ENCODE measurements around the gene CBARP. TPM values are rescaled to one million over a fixed set of nuclear protein-coding genes. Genes with fewer than 3 reads are reported as not detected.

The CBARP gene
- total and polyA plus RNA-seq, 7 experiments from 2014 or later: 0.15 to 0.27 TPM; not detected in 5

DNA sequence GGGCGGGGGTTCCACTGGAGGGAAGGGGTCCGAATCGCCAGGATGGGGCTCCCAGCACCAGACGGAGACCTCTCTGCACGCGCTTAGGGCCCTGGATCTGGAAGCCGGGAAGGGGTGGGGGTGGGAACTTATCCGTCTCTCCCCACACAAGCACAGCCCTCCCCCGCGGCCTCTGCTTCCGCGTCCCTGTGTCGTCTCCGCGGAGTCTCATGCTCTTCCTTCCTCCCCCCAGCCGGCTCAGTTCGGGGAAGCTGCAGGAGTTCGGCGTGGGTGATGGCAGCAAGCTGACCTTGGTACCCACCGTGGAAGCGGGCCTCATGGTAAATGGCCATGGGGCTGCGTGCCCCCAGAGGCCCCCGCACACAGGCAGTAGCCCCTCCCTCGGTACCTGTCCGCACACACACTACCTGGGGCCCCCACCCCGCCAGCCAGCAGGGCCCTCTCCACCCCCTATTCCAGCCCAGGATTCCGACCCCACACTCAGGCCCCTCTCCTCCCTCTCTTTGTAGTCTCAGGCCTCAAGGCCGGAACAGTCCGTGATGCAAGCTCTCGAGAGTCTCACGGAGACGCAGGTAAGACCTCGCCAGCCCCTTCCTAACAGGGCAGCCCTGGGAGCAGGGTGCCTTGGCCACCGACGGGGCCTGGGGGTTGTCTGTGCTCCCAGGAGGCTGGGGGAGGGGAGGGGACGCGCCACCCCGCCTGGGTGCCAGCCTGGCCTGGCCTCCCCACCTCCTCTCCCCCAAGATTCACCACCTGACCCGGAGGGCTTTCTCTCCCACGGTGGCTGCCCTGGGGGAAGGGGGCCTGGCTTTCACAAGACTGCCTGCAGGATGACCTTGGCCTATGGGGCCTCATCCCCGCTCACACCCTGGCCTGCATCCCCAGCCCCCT lies 13.8 kb upstream of the CBARP start:
- no peak for ATAC-seq
- POLR2A ChIA-PET: interaction anchor here (1.0 to 10.8 kb wide), 6 partner anchors 10 to 603 kb away, joined by 3 to 229 read pairs (median 14); partner anchors contain the start of gene CIRBP
- H3K9me3 ChIP-seq (ENCODE audit: control insufficient read depth in 2 of 3, low read length in 3 of 3): no peaks in the 10 kb centered on the region

DNA sequence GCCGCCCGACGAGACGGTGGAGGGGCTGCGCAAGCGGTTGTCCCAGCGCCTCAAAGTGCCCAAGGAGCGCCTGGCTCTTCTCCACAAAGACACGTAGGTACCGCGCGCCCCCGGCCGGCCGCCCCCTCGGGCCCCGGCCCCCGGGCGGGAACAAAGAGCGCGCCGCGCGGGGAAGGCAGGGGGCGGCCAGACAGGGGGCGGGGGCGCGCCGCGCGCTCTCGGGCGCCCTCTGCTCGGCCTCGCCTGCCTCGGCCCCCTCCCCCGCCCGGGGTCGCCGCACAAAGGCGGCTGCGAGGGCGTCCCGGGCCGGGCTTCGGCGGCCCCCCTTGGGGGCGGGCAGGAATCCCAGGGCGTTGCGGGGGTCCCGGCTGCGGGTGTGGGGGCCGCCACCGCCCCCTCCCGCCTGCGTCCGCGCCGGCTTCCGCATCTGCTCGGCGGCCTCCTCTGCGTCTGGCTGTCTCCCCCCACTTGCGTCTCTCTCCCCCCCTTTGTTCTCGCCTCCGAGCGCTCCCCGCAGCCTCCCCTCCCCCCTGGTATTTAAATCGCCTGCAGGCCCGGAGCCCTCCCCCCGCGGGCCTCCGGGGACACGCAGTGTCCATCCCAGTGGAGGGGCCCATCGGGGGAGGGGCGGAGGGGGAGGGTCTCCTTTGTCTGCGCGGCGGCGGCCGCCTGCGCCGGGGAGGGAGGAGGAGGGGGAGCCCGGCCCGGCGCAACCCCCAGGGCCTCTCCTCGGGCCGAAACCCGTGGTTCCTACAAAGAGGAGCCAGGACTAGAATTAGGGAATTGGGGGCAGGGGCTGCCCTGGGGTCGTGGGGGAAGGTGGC lies 12.8 kb upstream of the CBARP start:
- Histone ChIP-seq H3K36me3 (ENCODE audit: control insufficient read depth in 2 of 3, insufficient read depth in 3 of 3, low read length in 3 of 3) (peaks cover 14 to 33% (median 20%) of the 10 kb centered on the region in 3 experiments), H3K4me1 (ENCODE audit: control insufficient read depth in 2 of 2, insufficient read depth in 2 of 2, low read length in 2 of 2) (peaks cover 19 to 30% of the 10 kb centered on the region in 2 donors), H3K27me3 (ENCODE audit: control insufficient read depth in 2 of 2, insufficient read depth in 2 of 2, low read length in 2 of 2) (no peaks in the 10 kb centered on the region), H3K9me3 (ENCODE audit: control insufficient read depth in 2 of 3, low read length in 3 of 3) (no peaks in the 10 kb centered on the region), H3K27ac (ENCODE audit: low read depth, low read length) (peak overlapping the region; percentile 93), H3K4me3 (ENCODE audit: low read length) (peak overlapping the region; percentile 63)
- intact Hi-C loops (cut with micrococcal nuclease): no loop called here
- ATAC-seq (no peak), DNase-seq (peak; percentile 55 to 79 (median 73))
- Mint-ChIP-seq H3K4me3 (peak overlapping the region; percentile 88 to 97 (median 94)), H3K36me3 (peaks cover 0 to 19% (median 0%) of the 10 kb centered on the region in 5 donors), H3K9me3 (peaks cover 0 to 3% (median 0%) of the 10 kb centered on the region in 11 donors), H3K27ac (peak overlapping the region; percentile 83 to 94 (median 91)), H3K4me1 (peaks cover 0 to 16% (median 11%) of the 10 kb centered on the region in 7 donors), H3K27me3 (no peaks in the 10 kb centered on the region)
- POLR2A ChIA-PET: interaction anchor here (1.0 to 10.8 kb wide), 8 partner anchors 9 to 223 kb away, joined by 3 to 229 read pairs (median 6); partner anchors contain the start of gene CIRBP
- CTCF ChIA-PET: no interaction called here

More for the DNA sequence above, 13.8 kb upstream of the CBARP start:
- Mint-ChIP-seq H3K27ac (peak overlapping the region; percentile 83 to 94 (median 91)), H3K4me3 (peak overlapping the region; percentile 88 to 97 (median 94)), H3K4me1 (peaks cover 0 to 23% (median 16%) of the 10 kb centered on the region in 7 donors), H3K36me3 (peaks cover 0 to 19% (median 0%) of the 10 kb centered on the region in 5 donors), H3K9me3 (peaks cover 0 to 3% (median 0%) of the 10 kb centered on the region in 11 donors), H3K27me3 (no peaks in the 10 kb centered on the region)
- CTCF ChIA-PET: no interaction called here
- Histone ChIP-seq H3K27me3 (ENCODE audit: control insufficient read depth in 2 of 2, insufficient read depth in 2 of 2, low read length in 2 of 2) (no peaks in the 10 kb centered on the region), H3K4me1 (ENCODE audit: control insufficient read depth in 2 of 2, insufficient read depth in 2 of 2, low read length in 2 of 2) (peaks cover 19 to 35% of the 10 kb centered on the region in 2 donors), H3K36me3 (ENCODE audit: control insufficient read depth in 2 of 3, insufficient read depth in 3 of 3, low read length in 3 of 3) (peaks cover 19 to 41% (median 27%) of the 10 kb centered on the region in 3 experiments), H3K4me3 (ENCODE audit: low read length) (peak overlapping the region; percentile 63), H3K27ac (ENCODE audit: low read depth, low read length) (peak overlapping the region; percentile 93)
- DNase-seq: peak in 8 of 9 donors; percentile 60 to 74 (median 68)
- intact Hi-C loops (cut with micrococcal nuclease): loop anchor here in 1 of 2 donors (1.0 kb wide), 1 partner anchor 454 kb away; the partner anchor contains the start of gene PTBP1

DNA sequence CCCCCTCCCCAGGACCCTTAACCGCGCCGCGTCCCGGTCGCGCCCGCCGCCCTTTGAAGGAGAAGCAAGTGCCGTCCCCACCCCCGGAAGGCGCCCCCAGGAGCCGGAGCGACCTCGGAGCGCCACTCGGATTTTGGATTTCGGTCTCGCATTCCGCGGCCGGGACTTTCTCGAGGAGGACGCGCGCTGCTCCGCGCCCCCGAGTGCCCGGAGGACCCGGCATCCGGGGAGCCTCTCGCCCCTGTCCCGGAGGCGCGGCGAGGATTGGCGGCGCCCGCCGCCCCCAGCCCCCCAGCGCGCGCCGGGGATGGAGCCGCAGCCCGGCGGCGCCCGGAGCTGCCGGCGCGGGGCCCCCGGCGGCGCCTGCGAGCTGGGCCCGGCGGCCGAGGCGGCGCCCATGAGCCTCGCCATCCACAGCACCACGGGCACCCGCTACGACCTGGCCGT lies 12.2 kb upstream of the CBARP start:
- Histone ChIP-seq H3K27ac (ENCODE audit: low read depth, low read length) (peak overlapping the region; percentile 93), H3K4me1 (ENCODE audit: control insufficient read depth in 2 of 2, insufficient read depth in 2 of 2, low read length in 2 of 2) (peaks cover 21 to 26% of the 10 kb centered on the region in 2 donors), H3K36me3 (ENCODE audit: control insufficient read depth in 2 of 3, insufficient read depth in 3 of 3, low read length in 3 of 3) (peaks cover 8 to 26% (median 13%) of the 10 kb centered on the region in 3 experiments), H3K9me3 (ENCODE audit: control insufficient read depth in 2 of 3, low read length in 3 of 3) (no peaks in the 10 kb centered on the region), H3K4me3 (ENCODE audit: low read length) (peak overlapping the region; percentile 63), H3K27me3 (ENCODE audit: control insufficient read depth in 2 of 2, insufficient read depth in 2 of 2, low read length in 2 of 2) (no peaks in the 10 kb centered on the region)
- Mint-ChIP-seq H3K36me3 (peaks cover 0 to 17% (median 0%) of the 10 kb centered on the region in 5 donors), H3K4me3 (peak overlapping the region; percentile 80 to 95 (median 88)), H3K9me3 (peaks cover 0 to 3% (median 0%) of the 10 kb centered on the region in 11 donors), H3K4me1 (peaks cover 0 to 13% (median 11%) of the 10 kb centered on the region in 7 donors), H3K27ac (peak overlapping the region in 8 of 9 donors; percentile 62 to 95 (median 88)), H3K27me3 (no peaks in the 10 kb centered on the region)
- ChIA-PET CTCF (no interaction called here), POLR2A (interaction anchor here (1.0 to 2.2 kb wide), 4 partner anchors 10 to 19 kb away, joined by 3 to 20 read pairs (median 6); partner anchors contain the start of gene CIRBP)
- intact Hi-C loops (cut with micrococcal nuclease): loop anchor here (1.0 to 10.0 kb wide), 14 partner anchors 9 to 585 kb away; partner anchors contain the start of genes CIRBP (in 2 of the 2), DAZAP1 (in 2 of the 2), GAMT (in 1 of the 2) and NDUFS7 (in 1 of the 2)
- DNase-seq (no peak), ATAC-seq (no peak)

DNA sequence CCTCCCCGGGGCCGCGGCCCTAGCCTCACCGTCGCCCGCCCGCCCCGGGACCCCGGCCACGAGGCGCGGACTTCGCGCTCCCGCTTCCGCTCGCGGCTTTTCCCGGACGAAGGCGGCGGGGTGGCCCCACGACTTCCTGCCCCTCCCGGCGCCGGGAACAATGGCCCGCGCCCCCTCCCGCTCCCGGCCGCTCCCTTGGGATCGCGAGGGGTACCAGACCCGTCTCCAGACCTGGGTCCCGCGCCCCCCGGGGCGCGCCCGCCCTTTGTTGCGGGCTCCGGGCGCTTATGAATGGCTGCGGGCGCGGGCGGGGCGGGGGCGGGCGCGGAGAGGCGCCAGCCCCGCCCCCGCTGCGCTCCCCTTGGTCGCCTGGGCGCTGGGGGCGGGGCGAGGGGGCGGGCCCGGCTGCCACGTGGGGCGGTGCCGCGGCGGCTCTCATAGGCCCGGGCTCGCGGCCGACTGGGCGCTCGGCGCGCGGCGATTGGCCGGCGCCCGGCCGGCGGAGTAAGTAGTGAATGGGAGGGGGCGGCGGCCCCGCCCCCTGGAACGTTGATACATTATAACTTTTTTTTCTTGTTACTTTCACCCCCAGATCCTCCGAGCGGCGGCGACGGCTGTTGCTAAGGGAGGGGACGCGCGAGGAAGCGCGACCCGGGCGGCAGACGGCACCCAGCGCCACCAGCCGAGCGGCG lies 11.6 kb upstream of the CBARP start:
- ATAC-seq: peak; percentile 74
- Mint-ChIP-seq H3K36me3 (peaks cover 0 to 12% (median 0%) of the 10 kb centered on the region in 5 donors), H3K4me1 (peaks cover 0 to 11% (median 10%) of the 10 kb centered on the region in 7 donors), H3K4me3 (peak overlapping the region; percentile 80 to 95 (median 88)), H3K27ac (peak overlapping the region; percentile 62 to 95 (median 89)), H3K27me3 (no peaks in the 10 kb centered on the region), H3K9me3 (peaks cover 0 to 3% (median 0%) of the 10 kb centered on the region in 11 donors)
- Histone ChIP-seq H3K27ac (ENCODE audit: low read depth, low read length) (peak overlapping the region; percentile 94), H3K9me3 (ENCODE audit: control insufficient read depth in 2 of 3, low read length in 3 of 3) (no peaks in the 10 kb centered on the region), H3K4me3 (ENCODE audit: low read length) (peak overlapping the region; percentile 63), H3K36me3 (ENCODE audit: control insufficient read depth in 2 of 3, insufficient read depth in 3 of 3, low read length in 3 of 3) (peaks cover 2 to 21% (median 8%) of the 10 kb centered on the region in 3 experiments), H3K27me3 (ENCODE audit: control insufficient read depth in 2 of 2, insufficient read depth in 2 of 2, low read length in 2 of 2) (no peaks in the 10 kb centered on the region), H3K4me1 (ENCODE audit: control insufficient read depth in 2 of 2, insufficient read depth in 2 of 2, low read length in 2 of 2) (peaks cover 22 to 27% of the 10 kb centered on the region in 2 donors)
- CTCF ChIA-PET: interaction anchor here (0.9 to 1.0 kb wide), 2 partner anchors 14 to 17 kb away, joined by 4 to 5 read pairs; no protein-coding TSS in a partner anchor
- intact Hi-C loops (cut with micrococcal nuclease): loop anchor here (1.0 to 10.0 kb wide), 14 partner anchors 10 to 585 kb away; partner anchors contain the start of genes CIRBP (in 2 of the 2), DAZAP1 (in 2 of the 2), GAMT (in 1 of the 2) and NDUFS7 (in 1 of the 2)
- POLR2A ChIA-PET: interaction anchor here (1.0 to 2.2 kb wide), 6 partner anchors 10 to 19 kb away, joined by 3 to 20 read pairs (median 6); partner anchors contain the start of gene CIRBP
- DNase-seq: peak; percentile 88 to 97 (median 94)

DNA sequence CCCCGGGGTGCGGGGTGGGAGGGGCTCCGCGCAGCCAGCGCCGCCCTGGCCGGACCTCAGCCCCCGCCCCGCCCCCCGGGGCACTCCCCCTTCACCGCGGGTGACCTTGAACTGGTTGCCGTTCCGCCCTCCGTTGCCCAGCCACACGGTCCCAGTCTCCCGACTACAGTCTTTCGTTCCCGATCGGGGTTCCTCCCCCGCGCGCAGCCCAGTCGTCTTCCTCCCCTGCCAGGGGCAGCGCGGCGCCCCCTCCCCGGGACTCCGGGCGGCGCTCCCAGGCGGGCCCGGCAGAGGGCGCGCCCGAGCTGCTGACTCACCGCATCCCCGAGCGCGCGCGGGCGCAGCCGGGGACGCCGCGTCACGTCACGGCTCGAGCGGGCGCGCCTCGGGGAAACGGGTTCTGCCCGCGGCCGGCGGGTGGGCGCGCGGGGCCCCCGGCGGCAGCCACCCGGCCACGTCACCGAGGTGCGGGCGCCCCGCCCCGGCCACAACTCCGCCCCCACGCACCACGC lies 11.0 kb upstream of the CBARP start:
- H3K27ac ChIP-seq (ENCODE audit: low read depth, low read length): peak overlapping the region; percentile 94
- H3K4me1 ChIP-seq (ENCODE audit: control insufficient read depth in 2 of 2, insufficient read depth in 2 of 2, low read length in 2 of 2): peaks cover 22 to 24% of the 10 kb centered on the region in 2 donors
- H3K9me3 Mint-ChIP-seq: peaks cover 0 to 3% (median 0%) of the 10 kb centered on the region in 11 donors
- peaks cover 0 to 12% (median 0%) of the 10 kb centered on the region in 5 donors for H3K36me3 Mint-ChIP-seq
- peaks cover 0 to 11% (median 10%) of the 10 kb centered on the region in 7 donors for H3K4me1 Mint-ChIP-seq
- ChIA-PET CTCF (interaction anchor here (0.9 to 1.0 kb wide), 2 partner anchors 15 to 17 kb away, joined by 4 to 5 read pairs; no protein-coding TSS in a partner anchor), POLR2A (interaction anchor here (0.7 to 2.2 kb wide), 5 partner anchors 12 to 169 kb away, joined by 3 to 20 read pairs (median 4); partner anchors contain the start of gene CIRBP)
- H3K27me3 ChIP-seq (ENCODE audit: control insufficient read depth in 2 of 2, insufficient read depth in 2 of 2, low read length in 2 of 2): no peaks in the 10 kb centered on the region
- peak; percentile 77 to 92 (median 88) for DNase-seq
- ATAC-seq: peak; percentile 48
- no peaks in the 10 kb centered on the region for H3K27me3 Mint-ChIP-seq
- no peaks in the 10 kb centered on the region for H3K9me3 ChIP-seq (ENCODE audit: control insufficient read depth in 2 of 3, low read length in 3 of 3)
- H3K4me3 ChIP-seq (ENCODE audit: low read length): peak overlapping the region; percentile 64
- H3K4me3 Mint-ChIP-seq: peak overlapping the region; percentile 23 to 82 (median 68)
- peaks cover 0 to 14% (median 1%) of the 10 kb centered on the region in 3 experiments for H3K36me3 ChIP-seq (ENCODE audit: control insufficient read depth in 2 of 3, insufficient read depth in 3 of 3, low read length in 3 of 3)
- intact Hi-C loops (cut with micrococcal nuclease): loop anchor here (1.0 to 10.0 kb wide), 14 partner anchors 10 to 584 kb away; partner anchors contain the start of genes CIRBP (in 2 of the 2), DAZAP1 (in 2 of the 2), GAMT (in 1 of the 2) and NDUFS7 (in 1 of the 2)
- H3K27ac Mint-ChIP-seq: peak overlapping the region in 4 of 9 donors; percentile 17 to 88 (median 66)

All from naive thymus-derived CD4-positive, alpha-beta T cell (primary cell).